NAMALWA (cell line): ENCODE results near the gene SMARCA2.

Source experiments
- DNase-seq: peaks from one replicate; pipeline ENCODE4 v3.0.0-alpha.2; 2015; ENCODE audit warnings: low spot score

Gene SMARCA2

DNA sequence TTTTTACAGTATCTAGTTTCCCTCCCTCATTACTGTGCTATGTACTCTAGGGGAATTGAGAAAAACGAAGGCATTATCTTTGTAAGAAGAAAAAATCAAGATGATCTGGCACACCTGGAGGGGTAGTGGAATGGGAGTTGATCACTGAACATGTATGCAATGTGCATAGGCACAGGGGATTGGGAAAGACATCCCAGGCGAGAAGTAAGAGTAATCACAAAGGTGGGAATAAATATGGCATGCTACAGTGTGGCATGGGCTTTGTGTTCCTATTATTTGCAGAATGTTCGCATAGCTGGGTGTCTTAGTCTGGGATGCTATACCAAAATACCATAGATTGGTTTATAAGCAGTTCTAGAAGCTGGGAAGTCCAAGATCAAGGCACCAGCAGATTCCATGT lies 130.6 kb downstream of the SMARCA2 start:
- DNase-seq: no peak

- peak; percentile 57 for DNase-seq
These were observed 131.6 kb downstream of the SMARCA2 start for GRCh38 chr9:2146700-2147099.

DNA sequence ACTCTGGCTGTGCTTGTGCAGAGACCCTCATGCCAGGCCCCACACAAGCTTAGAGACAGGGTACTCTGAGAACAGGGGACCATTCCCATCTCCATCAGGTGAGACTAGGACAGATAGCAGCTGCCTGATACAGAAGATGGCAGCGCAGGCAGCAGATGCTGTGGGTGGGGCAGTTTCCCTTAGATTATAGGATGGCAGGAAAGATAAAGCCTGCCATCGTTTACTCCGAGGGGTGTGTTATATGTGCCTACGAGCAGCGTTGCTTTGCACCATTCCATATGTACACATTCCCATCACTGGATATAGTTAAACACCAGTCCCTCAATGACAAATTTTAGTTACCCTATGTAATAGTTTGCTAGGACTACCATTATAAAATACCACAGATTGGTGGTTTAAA lies 135.2 kb downstream of the SMARCA2 start:
- no peak for DNase-seq

GRCh38 chr9:2151171-2151570 lies 136.0 kb downstream of the SMARCA2 start:
- no peak for DNase-seq

- DNase-seq: no peak
These were observed 138.0 kb downstream of the SMARCA2 start for GRCh38 chr9:2152966-2153629.

DNA sequence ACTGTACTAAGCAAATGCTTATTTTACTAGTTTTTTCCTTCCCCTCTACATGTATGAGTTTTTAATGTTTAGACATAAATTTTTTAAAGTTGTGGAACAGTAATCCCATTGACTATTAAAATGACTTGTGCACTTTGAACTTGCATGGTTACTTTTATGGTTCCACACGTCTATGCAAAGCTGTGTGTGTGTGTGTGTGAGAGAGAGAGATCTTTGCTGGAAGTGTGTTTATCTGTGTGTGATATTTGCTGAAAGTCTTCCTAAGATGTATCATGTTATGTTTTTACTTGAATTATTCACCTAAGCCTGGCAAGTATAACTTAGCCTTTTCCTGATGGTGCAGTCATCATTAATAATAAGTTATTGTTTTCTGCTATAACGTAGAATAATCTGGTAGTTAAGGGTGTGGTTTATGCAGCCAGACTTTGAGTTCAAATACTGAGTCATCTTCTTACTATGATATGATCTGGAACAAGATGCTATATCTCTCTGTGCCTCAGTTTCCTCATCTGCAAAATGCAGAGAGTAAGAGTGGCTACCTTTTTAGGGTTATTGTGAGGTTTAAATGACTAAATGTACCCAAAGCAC lies 138.6 kb downstream of the SMARCA2 start:
- no peak for DNase-seq

- DNase-seq: no peak
These were observed 139.6 kb downstream of the SMARCA2 start for GRCh38 chr9:2154731-2155130.

DNA sequence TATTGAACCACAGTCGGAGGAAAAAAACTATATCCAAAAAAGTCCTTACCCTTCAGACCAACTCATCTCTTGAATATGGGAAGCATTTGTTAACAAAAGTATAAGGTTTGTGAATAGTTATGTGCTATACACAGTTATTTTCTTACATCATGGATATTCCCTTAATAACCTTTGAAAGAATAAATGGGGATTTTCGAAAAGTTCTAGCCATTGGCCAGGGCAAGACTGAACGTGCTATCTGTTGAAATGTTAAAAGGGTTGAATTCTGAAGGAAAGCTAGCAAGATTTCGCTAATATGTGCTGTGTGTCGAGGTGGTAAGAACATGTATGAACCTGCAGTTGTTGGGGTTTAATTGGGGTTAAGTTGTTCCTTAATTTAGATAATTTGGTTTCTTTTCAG lies 140.8 kb downstream of the SMARCA2 start:
- no peak for DNase-seq

DNA sequence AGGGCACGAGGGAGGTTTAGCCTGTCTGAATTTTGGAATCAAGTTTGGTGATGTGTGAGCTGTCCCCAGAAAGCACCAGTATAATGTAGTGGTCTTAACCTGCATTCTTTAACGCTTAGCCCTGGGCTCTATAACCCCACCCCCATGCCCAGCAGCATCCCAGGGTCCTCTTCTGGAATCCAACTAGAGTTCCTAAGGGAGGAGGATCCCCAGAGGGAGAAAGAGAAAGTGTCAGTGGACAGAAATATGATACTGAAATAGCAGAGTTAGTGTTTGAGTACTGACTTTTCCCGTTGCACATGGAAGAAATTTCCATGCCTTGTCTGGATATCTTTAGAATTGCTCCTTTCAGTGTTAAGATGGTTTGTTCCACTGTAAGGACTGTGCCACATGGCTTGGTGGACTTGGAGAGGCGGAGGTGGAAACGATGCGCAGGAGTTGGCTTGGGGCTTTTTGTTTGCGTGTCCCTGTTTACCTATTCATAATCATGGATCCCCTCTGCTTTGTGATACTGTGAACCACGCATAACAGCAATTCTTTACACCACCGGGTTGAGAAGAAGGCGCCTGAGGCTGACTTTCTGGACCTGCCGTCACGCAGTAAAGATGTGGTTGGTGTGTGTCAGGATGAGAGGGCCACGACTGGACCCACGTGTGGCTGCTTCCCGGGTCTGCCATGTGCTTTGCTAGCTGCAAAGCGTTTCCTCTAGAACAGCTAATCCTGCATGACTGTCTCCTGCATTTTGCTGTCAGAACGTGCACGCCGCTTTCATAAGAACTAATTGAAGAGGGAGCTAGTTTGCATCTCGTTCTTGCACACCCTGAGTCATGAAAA lies 142.3 kb downstream of the SMARCA2 start:
- DNase-seq: peak; percentile 71

DNA sequence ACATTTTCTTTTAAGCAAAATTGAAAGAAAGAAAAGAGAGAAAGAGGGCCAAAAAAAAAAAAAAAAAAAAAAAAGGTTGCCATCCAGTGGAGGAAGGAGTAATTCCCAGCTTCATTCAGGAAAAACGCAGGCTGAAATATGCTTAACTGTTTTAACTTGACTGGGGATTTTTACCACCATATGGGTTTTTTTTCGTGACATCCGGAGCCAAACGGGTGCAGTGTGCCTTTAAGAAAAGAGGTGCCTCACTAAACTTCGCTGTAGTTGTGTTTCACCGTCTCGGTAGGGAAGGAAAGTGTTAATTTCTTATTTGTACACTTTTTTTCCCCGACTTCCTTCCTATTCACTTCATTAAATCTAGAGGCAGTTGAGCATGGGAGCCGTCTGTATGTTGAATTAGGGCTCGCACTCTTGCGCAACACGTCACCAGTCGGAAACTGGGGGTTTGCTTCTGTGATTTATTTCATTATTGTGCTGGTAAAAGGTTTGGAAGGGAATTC lies 143.0 kb downstream of the SMARCA2 start:
- DNase-seq: peak; percentile 94

DNA sequence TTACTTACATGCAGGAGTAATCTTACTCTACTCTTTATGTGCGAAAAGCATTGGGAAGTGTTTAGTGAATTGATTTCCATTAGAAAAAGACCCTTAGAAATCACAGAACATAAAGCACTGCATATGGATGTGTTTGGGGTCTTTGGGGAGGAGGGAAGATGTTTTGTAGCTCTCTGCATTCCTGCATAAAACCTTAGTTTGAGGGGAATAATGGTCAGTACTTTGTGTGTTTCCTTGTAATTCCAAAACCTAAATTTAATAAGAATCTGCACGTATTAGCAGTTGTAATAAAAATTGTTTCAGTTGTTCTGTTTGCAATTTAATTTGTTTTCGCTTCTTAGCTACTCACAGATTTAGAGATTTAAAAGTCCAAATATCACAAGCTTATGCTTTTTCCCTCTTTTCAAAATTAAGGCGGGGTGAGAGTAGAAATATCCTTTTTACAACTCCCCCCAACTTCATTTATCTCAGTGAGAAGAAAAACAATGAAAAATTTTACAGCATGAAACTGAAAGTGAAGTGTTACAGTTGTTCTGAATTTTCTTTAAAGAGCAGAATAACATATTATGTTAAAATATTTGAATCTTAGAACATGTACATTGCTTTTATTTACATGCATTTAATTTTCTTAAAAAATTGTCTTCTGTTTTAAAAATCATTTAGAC lies 143.8 kb downstream of the SMARCA2 start:
- peak; percentile 44 for DNase-seq

DNA sequence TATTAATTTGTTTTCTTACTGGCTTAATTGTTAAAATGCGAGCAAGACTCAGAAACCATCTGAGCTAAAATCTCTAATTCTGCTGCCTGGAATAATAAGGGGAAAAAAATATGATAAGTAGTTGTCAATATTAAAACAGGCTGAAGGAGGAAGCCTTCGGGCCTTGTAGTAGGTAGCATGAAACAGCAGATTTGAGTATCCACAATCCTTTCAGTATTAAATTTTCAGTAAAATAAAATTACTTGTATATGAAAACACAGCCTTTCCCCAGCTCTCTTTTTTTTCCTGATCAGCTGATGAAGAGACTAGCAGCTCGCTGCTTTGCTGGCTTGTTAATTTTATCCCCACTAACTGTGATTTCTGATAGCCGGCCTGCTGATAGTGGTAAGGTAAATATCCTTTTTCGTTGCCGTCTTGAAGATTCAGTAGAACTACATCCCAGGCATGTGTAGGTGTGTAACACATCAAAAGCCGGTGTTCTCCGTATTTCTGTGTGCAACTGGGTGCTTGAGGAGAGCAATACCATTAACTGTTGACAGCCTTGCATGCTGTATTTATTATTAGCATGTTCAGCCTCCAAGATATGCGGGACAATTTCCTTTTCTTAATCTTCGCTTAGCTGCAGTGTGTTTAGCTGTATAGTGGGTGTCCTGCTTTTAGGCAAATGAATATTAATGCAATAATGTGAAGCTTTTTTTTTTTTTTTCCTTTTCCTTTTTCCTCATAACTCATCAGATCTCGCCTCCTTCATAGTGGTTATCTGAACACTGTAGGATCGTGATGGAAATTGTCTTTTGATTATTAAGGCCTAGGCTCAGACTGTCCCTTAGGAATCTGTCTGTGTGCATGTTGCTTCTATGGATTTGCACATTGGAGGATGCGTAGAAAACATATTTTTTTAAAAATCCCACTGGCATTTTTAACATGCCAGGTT lies 144.6 kb downstream of the SMARCA2 start:
- DNase-seq: peak; percentile 61

- DNase-seq: no peak
These were observed 146.5 kb downstream of the SMARCA2 start for GRCh38 chr9:2161661-2162060.

DNA sequence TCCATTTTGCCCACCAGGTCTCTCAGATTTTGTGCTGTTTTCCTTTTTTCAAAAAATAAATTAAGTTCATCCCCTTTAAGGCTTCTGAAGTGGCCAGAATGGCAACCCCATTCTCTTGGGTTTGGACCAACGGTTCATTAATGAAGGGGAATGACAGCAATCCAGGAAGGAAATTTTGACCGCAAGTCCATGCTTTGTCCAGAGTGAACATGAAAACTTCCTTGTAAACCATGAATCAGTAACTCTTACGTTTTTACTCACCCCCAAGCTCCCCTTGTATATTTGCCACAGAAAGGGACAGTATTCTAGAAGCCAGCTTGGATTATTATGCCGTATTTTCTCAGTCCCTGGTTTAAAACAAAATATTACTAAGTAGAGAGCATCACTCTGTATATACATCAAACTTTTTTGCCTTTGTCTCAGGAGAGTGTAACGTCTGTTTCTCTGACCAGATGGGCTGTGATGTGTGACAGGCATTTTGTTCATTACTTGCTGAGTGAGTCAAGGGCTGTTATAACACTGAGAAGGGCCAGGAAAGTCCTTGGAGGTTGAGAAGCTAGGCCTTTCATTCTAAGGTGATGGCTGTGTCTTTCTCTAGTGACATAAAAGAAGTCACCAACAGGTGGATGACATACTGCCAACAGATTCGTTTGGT lies 148.2 kb downstream of the SMARCA2 start:
- DNase-seq: no peak

DNA sequence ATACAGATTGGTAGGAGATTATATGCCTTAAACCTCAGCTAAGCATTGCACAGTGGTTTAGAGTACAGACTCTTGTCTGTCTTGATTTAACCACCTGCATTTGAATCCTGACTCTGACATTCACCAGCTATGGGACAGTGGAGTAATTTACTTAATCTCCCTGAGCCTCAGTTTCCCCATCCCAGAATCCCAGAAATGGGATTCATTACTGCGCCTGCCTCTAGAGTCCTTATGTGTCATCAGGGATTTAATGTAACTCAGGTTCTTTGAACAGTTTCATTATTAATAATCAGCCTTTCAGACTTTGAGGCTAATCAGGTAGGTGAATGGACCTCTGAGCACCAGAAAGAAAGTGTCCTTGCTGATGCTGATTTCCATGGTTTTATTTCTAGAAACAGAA lies 149.1 kb downstream of the SMARCA2 start:
- no peak for DNase-seq

DNA sequence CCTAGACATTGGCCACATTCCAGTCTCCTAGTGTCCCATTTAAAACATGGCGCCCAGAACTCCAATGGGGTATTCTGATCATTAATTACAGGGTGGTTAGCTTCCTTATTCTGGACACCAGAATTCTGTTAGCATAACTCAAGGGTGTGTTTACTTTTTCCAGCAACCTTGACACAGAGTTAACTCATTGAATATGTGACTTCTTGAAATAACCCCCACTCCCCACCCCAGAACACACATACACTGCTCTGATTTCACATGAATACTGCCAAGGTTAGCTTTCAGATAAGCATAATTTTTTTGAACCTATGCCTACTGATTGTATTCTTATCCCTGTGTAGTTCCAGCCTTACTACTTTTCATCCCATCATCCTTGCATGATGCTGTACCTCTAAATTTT lies 151.1 kb downstream of the SMARCA2 start:
- no peak for DNase-seq

DNA sequence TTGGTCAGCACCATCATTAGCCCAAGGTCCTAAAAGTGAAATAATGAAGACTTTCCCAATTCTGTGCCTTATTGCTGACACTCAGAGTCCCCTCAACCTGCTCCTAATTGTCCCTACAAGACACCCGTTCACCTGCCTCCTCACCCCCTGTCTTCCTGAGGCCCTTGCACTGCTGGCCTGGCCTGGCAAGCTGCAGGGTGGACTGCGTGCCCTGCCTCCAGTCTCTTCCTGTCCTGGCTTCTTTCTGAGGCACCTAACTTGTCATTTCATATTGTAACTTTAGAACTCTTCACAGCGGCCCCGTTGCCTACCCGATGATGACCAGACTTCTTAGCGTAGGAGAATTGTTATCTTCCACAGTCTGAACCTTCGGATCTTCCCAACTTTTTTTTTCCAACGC lies 153.9 kb downstream of the SMARCA2 start:
- no peak for DNase-seq

DNA sequence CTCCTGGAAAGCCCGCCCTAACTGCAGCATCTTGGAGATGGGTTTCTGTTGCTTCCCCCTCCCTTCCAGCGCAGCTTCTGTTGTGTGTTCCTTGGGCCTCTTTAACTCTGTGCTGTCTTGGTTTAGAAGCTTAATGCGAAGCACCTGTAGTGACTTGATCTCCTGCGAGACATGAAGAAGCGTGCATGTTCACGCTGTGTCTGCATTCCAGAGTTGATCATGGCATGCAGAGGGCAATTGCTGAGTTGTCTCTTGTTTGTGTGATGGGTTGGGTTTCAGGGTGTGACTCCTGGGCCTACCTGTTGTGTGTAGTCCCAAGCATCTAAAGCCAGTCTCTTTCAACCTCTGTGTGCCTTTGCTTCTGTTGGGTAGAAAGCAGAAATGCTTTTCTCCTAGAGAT lies 155.6 kb downstream of the SMARCA2 start:
- no peak for DNase-seq

GRCh38 chr9:2173170-2173569 lies 158.0 kb downstream of the SMARCA2 start:
- DNase-seq: no peak

DNA sequence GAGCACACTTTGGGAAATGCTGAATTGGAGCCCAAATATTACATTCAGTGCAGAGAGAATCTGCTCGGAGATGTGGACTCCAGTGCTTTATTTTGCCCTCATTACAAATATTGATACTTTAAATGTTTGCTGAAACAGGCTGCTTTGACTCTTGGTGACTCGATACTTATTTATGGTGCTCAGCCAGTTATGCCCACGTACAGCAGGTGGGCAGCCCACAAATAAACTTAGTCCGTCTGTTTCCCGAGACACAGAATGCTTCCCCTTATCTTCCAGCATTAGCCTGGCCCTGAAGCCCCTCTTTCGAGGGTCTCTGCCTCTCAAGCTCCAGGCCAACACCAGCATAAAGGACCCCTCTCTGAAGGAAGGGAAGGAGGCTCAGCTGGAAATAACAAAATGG lies 158.7 kb downstream of the SMARCA2 start:
- no peak for DNase-seq

- no peak for DNase-seq
These were observed 159.2 kb downstream of the SMARCA2 start for GRCh38 chr9:2174306-2174705.
